OCI-LY1 (cell line): ENCODE results near the gene CLEC4F.

Experiments used
- CTCF ChIP-seq: fragments of 200-600 bp; sonication (generic), shearing (Covaris generic); IDR thresholded peaks from 2 replicates; pipeline ENCODE4 v1.5.1; 2017; ENCODE audit warnings: mild to moderate bottlenecking, antibody characterized with exemption, low read length, moderate library complexity, mixed read lengths
- EZH2 ChIP-seq: fragments of 200-600 bp; sonication (generic), shearing (Covaris generic); IDR thresholded peaks from 2 replicates; pipeline ENCODE4 v1.8.0; 2017; ENCODE audit warnings: borderline replicate concordance, mixed run types, mild to moderate bottlenecking, antibody characterized with exemption, low read length, moderate library complexity, mixed read lengths

GRCh38 chr2:70817284-70817954, 3.0 kb downstream of the CLEC4F start:
- TF ChIP-seq CTCF = no peak
- no peak for TF ChIP-seq EZH2
